Breast epithelium (tissue), 4 donors: ENCODE results near the gene TTF2. TPM values are rescaled to one million over a fixed set of nuclear protein-coding genes. Genes with fewer than 3 reads are reported as not detected.

Source experiments
- DNase-seq, 2 donors: peaks; one replicate each; pipeline ENCODE4 v3.0.0-alpha.2; 2019; ENCODE audit warnings: low spot score in 2 of 2
- H3K27ac ChIP-seq, 2 donors: fragments of 200-600 bp; sonication (generic) in 1 of 2; one replicate each; pipeline ENCODE4 v1.5.1; 2016 to 2019; ENCODE audit warnings: mild to moderate bottlenecking in 1 of 2
- H3K27me3 ChIP-seq, 2 donors: fragments of 200-600 bp; sonication (generic) in 1 of 2; one replicate each; pipeline versions ENCODE4 v1.5.1 to v1.6.0; 2017 to 2019; ENCODE audit warnings: control low read depth in 1 of 2, mild to moderate bottlenecking in 1 of 2
- H3K36me3 ChIP-seq: fragments of 200-600 bp; one replicate; pipeline ENCODE4 v1.5.1; 2019
- H3K4me1 ChIP-seq, 2 donors: fragments of 200-600 bp; sonication (generic); one replicate each; pipeline ENCODE4 v1.5.1; 2016 to 2019; ENCODE audit warnings: control low read depth in 1 of 2
- H3K4me3 ChIP-seq, 3 donors: fragments of 200-600 bp; sonication (generic); 1 replicate in 2 of 3; 2 replicates in 1 of 3; pipeline ENCODE4 v1.5.1; 2016 to 2019; ENCODE audit warnings: mild to moderate bottlenecking in 3 of 3, moderate library complexity in 2 of 3
- H3K9me3 ChIP-seq, 2 donors: fragments of 200-600 bp; sonication (generic) in 1 of 2; one replicate each; pipeline ENCODE4 v1.5.1; 2016 to 2019; ENCODE audit warnings: control low read depth in 1 of 2
- CTCF ChIP-seq, 3 donors: fragments of 450-650 bp; IDR thresholded peaks; one replicate each; pipeline ENCODE4 v1.5.1; 2016 to 2017; ENCODE audit warnings: antibody characterized with exemption in 3 of 3, mild to moderate bottlenecking in 3 of 3, moderate library complexity in 3 of 3
- POLR2A ChIP-seq: fragments of 450-650 bp; IDR thresholded peaks from one replicate; pipeline ENCODE4 v1.6.1; 2016; ENCODE audit warnings: antibody characterized with exemption, mild to moderate bottlenecking, moderate library complexity
- POLR2AphosphoS5 ChIP-seq, 3 donors: sonication (generic); formaldehyde crosslinking; IDR thresholded peaks; one replicate each; pipeline ENCODE4 v1.6.1; 2017; ENCODE audit warnings: antibody characterized with exemption in 3 of 3
- intact Hi-C: fragments of 100-400 bp; cut with DNase I; formaldehyde crosslinking; loops from one replicate; pipeline ENCODE4 v1.15.1; 2023; ENCODE audit warnings: low total_unique reads
- total RNA-seq, 3 donors: library from RNA; depleted of rRNA; stranded (reverse); fragments of >200 nt; gene quantifications; one replicate each; pipeline ENCODE4 v1.1.0, GENCODE V29; 2016

The TTF2 gene
- 10 to 100 TPM; 15.5 to 24.7 (median 24.6) TPM for total RNA-seq

- intact Hi-C loops = no loop called here
- Histone ChIP-seq H3K36me3 (no peaks in the 10 kb centered on the region), H3K27me3 (no peaks in the 10 kb centered on the region), H3K9me3 (no peaks in the 10 kb centered on the region), H3K4me3 (peak within 1 kb of the TSS; percentile 61 to 83 (median 68)), H3K27ac (peak within 1 kb of the TSS; percentile 79 to 80), H3K4me1 (no peaks in the 10 kb centered on the region)
- TF ChIP-seq POLR2A (no peak), POLR2AphosphoS5 (IDR thresholded peaks at IDR 0.05) (peak in 2 of 3 donors; percentile 14 to 38), CTCF (IDR thresholded peaks at IDR 0.05) (peak in 1 of 3 donors; percentile 32)
- peak; percentile 93 to 97 for DNase-seq
These were observed at the start of gene TTF2 for GRCh38 chr1:117059678-117060440. Gene TTF2, plus strand, starts transcription at chr1:117060326. Its CDS starts 21 bp downstream, at chr1:117060347.

- TF ChIP-seq POLR2A (no peak), POLR2AphosphoS5 (IDR thresholded peaks at IDR 0.05) (no peak), CTCF (IDR thresholded peaks at IDR 0.05) (no peak)
- no peaks in the 10 kb centered on the region for H3K9me3 ChIP-seq
- H3K4me1 ChIP-seq = no peaks in the 10 kb centered on the region
- H3K4me3 ChIP-seq = no peak overlapping the region
- no peak overlapping the region for H3K27ac ChIP-seq
- H3K36me3 ChIP-seq = no peaks in the 10 kb centered on the region
- H3K27me3 ChIP-seq = no peaks in the 10 kb centered on the region
- no peak for DNase-seq
- intact Hi-C loops = no loop called here
These were observed 48.8 kb upstream of the TTF2 start for GRCh38 chr1:117011334-117011733.

GRCh38 chr1:117013309-117013858 lies 46.7 kb upstream of the TTF2 start:
- H3K4me1 ChIP-seq = no peaks in the 10 kb centered on the region
- H3K36me3 ChIP-seq = no peaks in the 10 kb centered on the region
- no peaks in the 10 kb centered on the region for H3K27me3 ChIP-seq
- H3K9me3 ChIP-seq = no peaks in the 10 kb centered on the region
- H3K27ac ChIP-seq = peak overlapping the region; percentile 50 to 56
- TF ChIP-seq POLR2AphosphoS5 (IDR thresholded peaks at IDR 0.05) (peak in 2 of 3 donors; percentile 15 to 52), CTCF (IDR thresholded peaks at IDR 0.05) (no peak)
- intact Hi-C loops = no loop called here
- H3K4me3 ChIP-seq = no peak overlapping the region
- peak; percentile 44 to 54 for DNase-seq

GRCh38 chr1:117014209-117014608 lies 45.9 kb upstream of the TTF2 start:
- Histone ChIP-seq H3K27me3 (no peaks in the 10 kb centered on the region), H3K4me1 (no peaks in the 10 kb centered on the region), H3K27ac (no peak overlapping the region), H3K4me3 (no peak overlapping the region), H3K9me3 (no peaks in the 10 kb centered on the region), H3K36me3 (no peaks in the 10 kb centered on the region)
- no peak for DNase-seq
- TF ChIP-seq POLR2A = no peak
- TF ChIP-seq CTCF (IDR thresholded peaks at IDR 0.05) = no peak
- TF ChIP-seq POLR2AphosphoS5 (IDR thresholded peaks at IDR 0.05) = no peak
- intact Hi-C loops = no loop called here

GRCh38 chr1:117015724-117016123 lies 44.4 kb upstream of the TTF2 start:
- TF ChIP-seq CTCF (IDR thresholded peaks at IDR 0.05) (no peak), POLR2A (no peak), POLR2AphosphoS5 (IDR thresholded peaks at IDR 0.05) (no peak)

More at GRCh38 chr1:117015724-117016123, 44.4 kb upstream of the TTF2 start:
- H3K27ac ChIP-seq = no peak overlapping the region
- intact Hi-C loops = no loop called here
- H3K4me3 ChIP-seq = no peak overlapping the region
- H3K36me3 ChIP-seq = no peaks in the 10 kb centered on the region
- H3K4me1 ChIP-seq = no peaks in the 10 kb centered on the region
- no peak for DNase-seq
- no peaks in the 10 kb centered on the region for H3K27me3 ChIP-seq
- H3K9me3 ChIP-seq = no peaks in the 10 kb centered on the region
